ENCODE data around the gene ODAM. TPM values are rescaled to one million over a fixed set of nuclear protein-coding genes. Genes with fewer than 3 reads are reported as not detected.

The ODAM gene
- polyA plus RNA-seq, result not detected in 2 replicates

DNA sequence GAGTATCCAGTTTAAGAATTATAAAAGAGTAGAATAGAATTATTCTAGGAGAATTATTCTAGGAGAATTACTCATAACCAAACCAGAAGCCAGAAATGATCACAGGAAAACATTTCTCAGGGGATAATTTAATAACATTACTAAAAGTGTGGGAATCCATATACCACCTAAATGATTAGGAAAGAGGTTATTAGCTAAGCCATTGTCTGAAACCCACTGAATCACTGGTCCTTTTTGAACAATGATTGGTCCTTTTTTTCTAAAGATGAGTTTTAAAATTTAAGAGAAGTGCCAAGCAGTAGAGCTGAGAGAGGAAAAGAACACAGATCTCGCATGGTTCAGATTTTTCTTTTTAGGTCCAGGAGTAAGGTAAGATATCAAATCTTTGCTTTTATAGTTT is at the start of gene ODAM:
TSS of gene ODAM (plus strand) at position 301 of the 400 bp plus-strand sequence. CDS start 819 bp downstream, outside the sequence.

DNA sequence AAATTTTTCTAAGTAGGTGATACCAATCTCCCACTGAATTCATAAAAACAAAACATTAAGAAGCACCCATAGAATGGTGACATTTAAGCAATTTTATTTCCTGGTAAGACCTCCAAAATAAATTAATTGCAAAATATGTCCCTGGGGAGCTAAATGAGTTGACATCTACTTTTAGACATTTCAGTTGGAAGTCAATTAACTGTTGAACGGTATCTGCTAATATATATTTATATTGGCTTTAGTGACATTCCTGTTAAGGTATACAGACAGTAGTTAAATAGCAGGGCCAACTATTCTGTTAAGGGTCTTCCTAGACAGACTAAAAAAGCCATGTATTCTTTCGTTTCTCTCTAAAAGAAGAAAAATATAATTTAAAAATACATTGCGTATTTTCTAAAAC is 41.6 kb upstream of the ODAM start, which contains the start of gene PRR27:
TSS of gene PRR27 (plus strand) at position 301 of the 400 bp plus-strand sequence. CDS start 139 bp downstream, outside the sequence.

GRCh38 chr4:70225824-70226223 is 30.3 kb downstream of the ODAM start, which contains the start of gene FDCSP:
Gene FDCSP, plus strand, starts transcription at chr4:70226124. Its CDS starts 5,071 bp downstream, at chr4:70231195.

GRCh38 chr4:70242297-70242696 is 46.8 kb downstream of the ODAM start, which contains the start of gene CSN3:
Gene CSN3, plus strand, starts transcription at chr4:70242597. Its CDS starts 2,223 bp downstream, at chr4:70244820.

Other genes starting within 250 kb of the ODAM start
- not detected in 2 replicates for gene CSN2, start 230.0 kb upstream of the ODAM start, polyA plus RNA-seq
- not detected in 2 replicates for gene STATH, start 199.8 kb upstream of the ODAM start, polyA plus RNA-seq
- gene HTN3, start 167.3 kb upstream of the ODAM start, polyA plus RNA-seq, result not detected in 2 replicates
- not detected in 2 replicates for gene HTN1, start 145.3 kb upstream of the ODAM start, polyA plus RNA-seq
- gene PRR27, start 41.5 kb upstream of the ODAM start, polyA plus RNA-seq, result not detected in 2 replicates
- not detected in 2 replicates for gene FDCSP, start 30.4 kb downstream of the ODAM start, polyA plus RNA-seq
- gene CSN3, start 46.9 kb downstream of the ODAM start, polyA plus RNA-seq, result not detected in 2 replicates
- not detected in 2 replicates for gene CABS1, start 139.3 kb downstream of the ODAM start, polyA plus RNA-seq
- gene SMR3A, start 165.0 kb downstream of the ODAM start, polyA plus RNA-seq, result not detected in 2 replicates
- not detected in 2 replicates for gene SMR3B, start 187.4 kb downstream of the ODAM start, polyA plus RNA-seq
- not detected in 2 replicates for gene OPRPN, start 202.2 kb downstream of the ODAM start, polyA plus RNA-seq